ENCODE data around the gene AHNAK. TPM values are rescaled to one million over a fixed set of nuclear protein-coding genes. Genes with fewer than 3 reads are reported as not detected.
"Not testable (repeated sequence)": the region's sequence is repeated elsewhere in the genome, so short reads cannot be mapped to it uniquely, and the experiment has no call there.

AHNAK gene
- total RNA-seq, 1 donor from 2014 or later: 244 TPM

- DNase-seq (ENCODE audit: low read depth in 2 of 2): peak; percentile 36 to 38
Measured at GRCh38 chr11:62461740-62462507, 84.7 kb downstream of the AHNAK start.

GRCh38 chr11:62459080-62459479 lies 87.5 kb downstream of the AHNAK start:
- DNase-seq (ENCODE audit: low read depth in 2 of 2): no peak

GRCh38 chr11:62458212-62459002 lies 88.2 kb downstream of the AHNAK start:
- DNase-seq (ENCODE audit: low read depth in 2 of 2): no peak

- no peak for DNase-seq (ENCODE audit: low read depth in 2 of 2)
Measured at GRCh38 chr11:62457478-62457877, 89.1 kb downstream of the AHNAK start.

GRCh38 chr11:62456630-62457029 lies 90.0 kb downstream of the AHNAK start:
- DNase-seq (ENCODE audit: low read depth in 2 of 2): no peak

- DNase-seq (ENCODE audit: low read depth in 2 of 2): no peak
Measured at GRCh38 chr11:62452839-62453468, 93.7 kb downstream of the AHNAK start.

- no peak for DNase-seq (ENCODE audit: low read depth in 2 of 2)
Measured at GRCh38 chr11:62452261-62452660, 94.3 kb downstream of the AHNAK start.

GRCh38 chr11:62451241-62451621 lies 95.4 kb downstream of the AHNAK start:
- no peak for DNase-seq (ENCODE audit: low read depth in 2 of 2)

GRCh38 chr11:62450543-62451240 lies 95.9 kb downstream of the AHNAK start:
- DNase-seq (ENCODE audit: low read depth in 2 of 2): no peak

- not testable (repeated sequence) for DNase-seq (ENCODE audit: low read depth in 2 of 2)
Measured at GRCh38 chr11:62449912-62450311, 96.7 kb downstream of the AHNAK start.

- peak; percentile 14 to 39 for DNase-seq (ENCODE audit: low read depth in 2 of 2)
Measured at GRCh38 chr11:62449451-62449851, 97.2 kb downstream of the AHNAK start.

GRCh38 chr11:62446091-62446490 lies 100.5 kb downstream of the AHNAK start:
- DNase-seq (ENCODE audit: low read depth in 2 of 2): no peak

- DNase-seq (ENCODE audit: low read depth in 2 of 2): peak; percentile 82 to 95
Measured at GRCh38 chr11:62445314-62445740, 101.3 kb downstream of the AHNAK start.

GRCh38 chr11:62444835-62445234 lies 101.8 kb downstream of the AHNAK start:
- DNase-seq (ENCODE audit: low read depth in 2 of 2): no peak

GRCh38 chr11:62444236-62444833 lies 102.3 kb downstream of the AHNAK start:
- DNase-seq (ENCODE audit: low read depth in 2 of 2): peak; percentile 28 to 42

- DNase-seq (ENCODE audit: low read depth in 2 of 2): no peak
Measured at GRCh38 chr11:62443390-62444235, 103.0 kb downstream of the AHNAK start.

GRCh38 chr11:62439785-62440602 lies 106.6 kb downstream of the AHNAK start:
- DNase-seq (ENCODE audit: low read depth in 2 of 2): peak; percentile 47 to 54

- no peak for DNase-seq (ENCODE audit: low read depth in 2 of 2)
Measured at GRCh38 chr11:62438641-62439040, 108.0 kb downstream of the AHNAK start.

- DNase-seq (ENCODE audit: low read depth in 2 of 2): no peak
Measured at GRCh38 chr11:62437616-62438015, 109.0 kb downstream of the AHNAK start.

Measured in dermis microvascular lymphatic vessel endothelial cell (primary cell).